GM23338 (cell line): ENCODE measurements around the gene ATP12A. TPM values are rescaled to one million over a fixed set of nuclear protein-coding genes. Genes with fewer than 3 reads are reported as not detected.

Experiments
- ATAC-seq: fragments of 200-7000 bp; cut with Tn5 transposase; 3 replicates; pipeline ENCODE4 v1.9.1; 2020
- DNase-seq: peaks from one replicate; pipeline ENCODE4 v3.0.0-alpha.2; 2015; ENCODE audit warnings: low spot score
- H2AFZ ChIP-seq: fragments of 200-600 bp; sonication (generic); 2 replicates; pipeline ENCODE4 v1.8.0; 2016; ENCODE audit warnings: antibody characterized with exemption, mild to moderate bottlenecking, moderate library complexity
- H3F3A ChIP-seq: fragments of 200-600 bp; sonication (generic); replicated peaks from 2 replicates; pipeline ENCODE4 v1.8.0; 2017; ENCODE audit warnings: antibody characterized with exemption, mixed run types, low read depth
- H3K27ac ChIP-seq: fragments of 200-600 bp; sonication (generic); 2 replicates; pipeline ENCODE4 v1.6.1; 2016; ENCODE audit warnings: low read depth
- H3K27me3 ChIP-seq: fragments of 200-600 bp; sonication (generic); 2 replicates; pipeline ENCODE4 v1.8.0; 2016; ENCODE audit warnings: mild to moderate bottlenecking, mixed run types, moderate library complexity; ENCODE audit not compliant: insufficient read depth
- H3K36me3 ChIP-seq: fragments of 200-600 bp; sonication (generic); 2 replicates; pipeline ENCODE4 v1.8.0; 2016; ENCODE audit warnings: mild to moderate bottlenecking; ENCODE audit not compliant: insufficient read depth
- H3K4me1 ChIP-seq: fragments of 200-600 bp; sonication (generic); 2 replicates; pipeline ENCODE4 v1.8.0; 2016; ENCODE audit warnings: mild to moderate bottlenecking, moderate library complexity; ENCODE audit not compliant: insufficient read depth
- H3K4me2 ChIP-seq: fragments of 200-600 bp; sonication (generic); 2 replicates; pipeline ENCODE4 v1.7.1; 2017; ENCODE audit warnings: mixed run types
- H3K4me3 ChIP-seq: fragments of 200-600 bp; sonication (generic); 2 replicates; pipeline ENCODE4 v1.6.1; 2016; ENCODE audit warnings: mixed run types
- H3K79me2 ChIP-seq: fragments of 200-600 bp; sonication (generic); replicated peaks from 2 replicates; pipeline ENCODE4 v1.8.0; 2017; ENCODE audit warnings: mild to moderate bottlenecking; ENCODE audit not compliant: insufficient read depth
- H3K9me2 ChIP-seq: fragments of 200-600 bp; sonication (generic); 2 replicates; pipeline ENCODE4 v1.8.0; 2017; ENCODE audit not compliant: insufficient read depth
- H4K20me1 ChIP-seq: fragments of 200-600 bp; sonication (generic); replicated peaks from 2 replicates; pipeline ENCODE4 v1.8.0; 2017; ENCODE audit warnings: mild to moderate bottlenecking; ENCODE audit not compliant: insufficient read depth
- H3K27ac Mint-ChIP-seq: 2 replicates; pipeline ENCODE4 v1.8.0; 2020; ENCODE audit warnings: inconsistent platforms, mild to moderate bottlenecking, moderate library complexity, mixed read lengths
- H3K27me3 Mint-ChIP-seq: 3 replicates; pipeline ENCODE4 v1.8.0; 2022; ENCODE audit warnings: low read depth, mild to moderate bottlenecking, moderate library complexity, mixed read lengths, inconsistent platforms; ENCODE audit not compliant: insufficient read depth, poor library complexity
- H3K36me3 Mint-ChIP-seq: 3 replicates; pipeline ENCODE4 v1.8.0; 2021; ENCODE audit warnings: low read depth, mild to moderate bottlenecking, inconsistent platforms, moderate library complexity, mixed read lengths
- H3K4me1 Mint-ChIP-seq: 3 replicates; pipeline ENCODE4 v1.8.0; 2020; ENCODE audit warnings: mild to moderate bottlenecking, inconsistent platforms, mixed read lengths
- H3K4me3 Mint-ChIP-seq: 3 replicates; pipeline ENCODE4 v1.8.0; 2021; ENCODE audit warnings: moderate library complexity, mild to moderate bottlenecking, inconsistent platforms, mixed read lengths
- H3K9me3 Mint-ChIP-seq: 3 replicates; pipeline ENCODE4 v1.8.0; 2020; ENCODE audit warnings: moderate library complexity, mild to moderate bottlenecking, inconsistent platforms, mixed read lengths
- CREB1 ChIP-seq: fragments of 250-450 bp; sonication (Bioruptor Pico); IDR thresholded peaks from 2 replicates; pipeline ENCODE4 v1.5.0; 2020; ENCODE audit warnings: low read depth, mild to moderate bottlenecking, moderate library complexity
- EZH2 ChIP-seq: fragments of 200-600 bp; sonication (generic); IDR thresholded peaks from one replicate; pipeline ENCODE4 v1.8.0; 2017; ENCODE audit warnings: antibody characterized with exemption, mild to moderate bottlenecking, low read depth; ENCODE audit not compliant: unreplicated experiment
- EZH2phosphoT487 ChIP-seq: fragments of 200-600 bp; sonication (generic); IDR thresholded peaks from one replicate; pipeline ENCODE4 v1.8.1; 2018; ENCODE audit warnings: antibody characterized with exemption; ENCODE audit not compliant: unreplicated experiment
- JUNB ChIP-seq: IDR thresholded peaks from one replicate; pipeline ENCODE4 v1.6.1; 2016; ENCODE audit warnings: antibody characterized with exemption; ENCODE audit not compliant: unreplicated experiment
- NANOG ChIP-seq: IDR thresholded peaks from 2 replicates; pipeline ENCODE4 v1.6.1; 2016; ENCODE audit warnings: antibody characterized with exemption, borderline replicate concordance
- POLR2AphosphoS5 ChIP-seq: IDR thresholded peaks from 2 replicates; pipeline ENCODE4 v1.6.1; 2016; ENCODE audit warnings: antibody characterized with exemption, low read depth
- STAT1 ChIP-seq: IDR thresholded peaks from one replicate; pipeline ENCODE4 v1.6.1; 2016; ENCODE audit warnings: antibody characterized with exemption; ENCODE audit not compliant: unreplicated experiment
- ZNF114 ChIP-seq: fragments of 250-450 bp; sonication (Bioruptor Pico); IDR thresholded peaks from 2 replicates; pipeline ENCODE4 v1.5.0; 2020; ENCODE audit warnings: mild to moderate bottlenecking, moderate library complexity
- ZNF331 ChIP-seq: fragments of 250-450 bp; sonication (Bioruptor Pico); IDR thresholded peaks from 2 replicates; pipeline ENCODE4 v1.5.0; 2020; ENCODE audit warnings: low read depth, mild to moderate bottlenecking, moderate library complexity
- polyA plus RNA-seq: library from polyadenylated mRNA; unstranded; fragments of >200 nt; fragmentation: Nextera tagmentation; extraction: Ambion mirVana; gene quantifications from 2 replicates; pipeline ENCODE4 v1.2.1, GENCODE V29; 2016
- total RNA-seq: library from RNA; depleted of rRNA; stranded (reverse); fragments of >200 nt; shearing (Covaris generic); gene quantifications from 2 replicates; pipeline ENCODE4 v1.2.3, GENCODE V29; 2014
- TF ChIP-seq, protein P1 (sequence below): IDR thresholded peaks from one replicate; pipeline ENCODE4 v1.6.1; 2018; ENCODE audit warnings: antibody characterized with exemption; ENCODE audit not compliant: unreplicated experiment
- TF ChIP-seq, protein P2 (sequence below), 2 experiments: fragments of 200-600 bp in 1 of 2; sonication (generic) in 1 of 2; conservative IDR thresholded peaks; 2 replicates each; pipeline versions ENCODE4 v1.5.1 to v1.6.1; 2016 to 2017; ENCODE audit warnings: antibody characterized with exemption in 2 of 2, low read depth in 2 of 2, mild to moderate bottlenecking in 2 of 2, moderate library complexity in 1 of 2
- TF ChIP-seq, protein P3 (sequence below): fragments of 250-450 bp; sonication (Bioruptor Pico); IDR thresholded peaks from 2 replicates; pipeline ENCODE4 v1.5.0; 2020; ENCODE audit warnings: mild to moderate bottlenecking, moderate library complexity
- TF ChIP-seq, protein P4 (sequence below): IDR thresholded peaks from 2 replicates; pipeline ENCODE4 v1.6.1; 2016; ENCODE audit warnings: antibody characterized with exemption

ATP12A gene
- total and polyA plus RNA-seq, 2 experiments from 2014 or later, result 0.40 to 1.0 TPM

DNA sequence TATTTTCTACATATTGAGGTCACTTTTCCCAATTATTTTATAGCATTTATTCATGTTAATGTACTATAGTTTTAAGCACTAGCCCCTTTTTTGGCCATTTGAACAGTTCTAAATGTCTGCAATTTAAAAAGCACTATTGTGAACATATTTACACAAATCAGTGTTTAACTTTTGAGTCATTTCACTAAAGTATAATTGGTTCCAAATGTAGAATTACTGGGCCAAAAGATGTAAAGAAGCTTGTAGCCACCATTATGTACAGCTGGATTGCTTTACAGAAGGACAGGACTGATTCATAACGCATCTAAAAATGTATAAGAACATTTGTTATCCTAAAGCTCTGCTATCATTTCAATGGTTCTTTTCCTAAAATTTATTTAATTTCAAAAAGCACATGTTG lies 16.6 kb upstream of the ATP12A start:
- DNase-seq (no peak), ATAC-seq (no peak)
- no peaks in the 10 kb centered on the region for H3K9me3 Mint-ChIP-seq
- no peaks in the 10 kb centered on the region for H3F3A ChIP-seq
- no peaks in the 10 kb centered on the region for H3K36me3 Mint-ChIP-seq
- TF ChIP-seq, protein P1, sequence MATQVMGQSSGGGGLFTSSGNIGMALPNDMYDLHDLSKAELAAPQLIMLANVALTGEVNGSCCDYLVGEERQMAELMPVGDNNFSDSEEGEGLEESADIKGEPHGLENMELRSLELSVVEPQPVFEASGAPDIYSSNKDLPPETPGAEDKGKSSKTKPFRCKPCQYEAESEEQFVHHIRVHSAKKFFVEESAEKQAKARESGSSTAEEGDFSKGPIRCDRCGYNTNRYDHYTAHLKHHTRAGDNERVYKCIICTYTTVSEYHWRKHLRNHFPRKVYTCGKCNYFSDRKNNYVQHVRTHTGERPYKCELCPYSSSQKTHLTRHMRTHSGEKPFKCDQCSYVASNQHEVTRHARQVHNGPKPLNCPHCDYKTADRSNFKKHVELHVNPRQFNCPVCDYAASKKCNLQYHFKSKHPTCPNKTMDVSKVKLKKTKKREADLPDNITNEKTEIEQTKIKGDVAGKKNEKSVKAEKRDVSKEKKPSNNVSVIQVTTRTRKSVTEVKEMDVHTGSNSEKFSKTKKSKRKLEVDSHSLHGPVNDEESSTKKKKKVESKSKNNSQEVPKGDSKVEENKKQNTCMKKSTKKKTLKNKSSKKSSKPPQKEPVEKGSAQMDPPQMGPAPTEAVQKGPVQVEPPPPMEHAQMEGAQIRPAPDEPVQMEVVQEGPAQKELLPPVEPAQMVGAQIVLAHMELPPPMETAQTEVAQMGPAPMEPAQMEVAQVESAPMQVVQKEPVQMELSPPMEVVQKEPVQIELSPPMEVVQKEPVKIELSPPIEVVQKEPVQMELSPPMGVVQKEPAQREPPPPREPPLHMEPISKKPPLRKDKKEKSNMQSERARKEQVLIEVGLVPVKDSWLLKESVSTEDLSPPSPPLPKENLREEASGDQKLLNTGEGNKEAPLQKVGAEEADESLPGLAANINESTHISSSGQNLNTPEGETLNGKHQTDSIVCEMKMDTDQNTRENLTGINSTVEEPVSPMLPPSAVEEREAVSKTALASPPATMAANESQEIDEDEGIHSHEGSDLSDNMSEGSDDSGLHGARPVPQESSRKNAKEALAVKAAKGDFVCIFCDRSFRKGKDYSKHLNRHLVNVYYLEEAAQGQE, result no peak
- TF ChIP-seq, protein P2, sequence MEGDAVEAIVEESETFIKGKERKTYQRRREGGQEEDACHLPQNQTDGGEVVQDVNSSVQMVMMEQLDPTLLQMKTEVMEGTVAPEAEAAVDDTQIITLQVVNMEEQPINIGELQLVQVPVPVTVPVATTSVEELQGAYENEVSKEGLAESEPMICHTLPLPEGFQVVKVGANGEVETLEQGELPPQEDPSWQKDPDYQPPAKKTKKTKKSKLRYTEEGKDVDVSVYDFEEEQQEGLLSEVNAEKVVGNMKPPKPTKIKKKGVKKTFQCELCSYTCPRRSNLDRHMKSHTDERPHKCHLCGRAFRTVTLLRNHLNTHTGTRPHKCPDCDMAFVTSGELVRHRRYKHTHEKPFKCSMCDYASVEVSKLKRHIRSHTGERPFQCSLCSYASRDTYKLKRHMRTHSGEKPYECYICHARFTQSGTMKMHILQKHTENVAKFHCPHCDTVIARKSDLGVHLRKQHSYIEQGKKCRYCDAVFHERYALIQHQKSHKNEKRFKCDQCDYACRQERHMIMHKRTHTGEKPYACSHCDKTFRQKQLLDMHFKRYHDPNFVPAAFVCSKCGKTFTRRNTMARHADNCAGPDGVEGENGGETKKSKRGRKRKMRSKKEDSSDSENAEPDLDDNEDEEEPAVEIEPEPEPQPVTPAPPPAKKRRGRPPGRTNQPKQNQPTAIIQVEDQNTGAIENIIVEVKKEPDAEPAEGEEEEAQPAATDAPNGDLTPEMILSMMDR (conservative IDR thresholded peaks at IDR 0.05; ENCODE audit: low read depth in 2 of 2), result no peak
- TF ChIP-seq ZNF331 (CRISPR knock-in tag) (no peak), JUNB (no peak), STAT1 (no peak), EZH2phosphoT487 (no peak), EZH2 (no peak), CREB1 (CRISPR knock-in tag) (no peak), ZNF114 (CRISPR knock-in tag) (no peak), POLR2AphosphoS5 (no peak), NANOG (no peak)
- TF ChIP-seq, protein P3, sequence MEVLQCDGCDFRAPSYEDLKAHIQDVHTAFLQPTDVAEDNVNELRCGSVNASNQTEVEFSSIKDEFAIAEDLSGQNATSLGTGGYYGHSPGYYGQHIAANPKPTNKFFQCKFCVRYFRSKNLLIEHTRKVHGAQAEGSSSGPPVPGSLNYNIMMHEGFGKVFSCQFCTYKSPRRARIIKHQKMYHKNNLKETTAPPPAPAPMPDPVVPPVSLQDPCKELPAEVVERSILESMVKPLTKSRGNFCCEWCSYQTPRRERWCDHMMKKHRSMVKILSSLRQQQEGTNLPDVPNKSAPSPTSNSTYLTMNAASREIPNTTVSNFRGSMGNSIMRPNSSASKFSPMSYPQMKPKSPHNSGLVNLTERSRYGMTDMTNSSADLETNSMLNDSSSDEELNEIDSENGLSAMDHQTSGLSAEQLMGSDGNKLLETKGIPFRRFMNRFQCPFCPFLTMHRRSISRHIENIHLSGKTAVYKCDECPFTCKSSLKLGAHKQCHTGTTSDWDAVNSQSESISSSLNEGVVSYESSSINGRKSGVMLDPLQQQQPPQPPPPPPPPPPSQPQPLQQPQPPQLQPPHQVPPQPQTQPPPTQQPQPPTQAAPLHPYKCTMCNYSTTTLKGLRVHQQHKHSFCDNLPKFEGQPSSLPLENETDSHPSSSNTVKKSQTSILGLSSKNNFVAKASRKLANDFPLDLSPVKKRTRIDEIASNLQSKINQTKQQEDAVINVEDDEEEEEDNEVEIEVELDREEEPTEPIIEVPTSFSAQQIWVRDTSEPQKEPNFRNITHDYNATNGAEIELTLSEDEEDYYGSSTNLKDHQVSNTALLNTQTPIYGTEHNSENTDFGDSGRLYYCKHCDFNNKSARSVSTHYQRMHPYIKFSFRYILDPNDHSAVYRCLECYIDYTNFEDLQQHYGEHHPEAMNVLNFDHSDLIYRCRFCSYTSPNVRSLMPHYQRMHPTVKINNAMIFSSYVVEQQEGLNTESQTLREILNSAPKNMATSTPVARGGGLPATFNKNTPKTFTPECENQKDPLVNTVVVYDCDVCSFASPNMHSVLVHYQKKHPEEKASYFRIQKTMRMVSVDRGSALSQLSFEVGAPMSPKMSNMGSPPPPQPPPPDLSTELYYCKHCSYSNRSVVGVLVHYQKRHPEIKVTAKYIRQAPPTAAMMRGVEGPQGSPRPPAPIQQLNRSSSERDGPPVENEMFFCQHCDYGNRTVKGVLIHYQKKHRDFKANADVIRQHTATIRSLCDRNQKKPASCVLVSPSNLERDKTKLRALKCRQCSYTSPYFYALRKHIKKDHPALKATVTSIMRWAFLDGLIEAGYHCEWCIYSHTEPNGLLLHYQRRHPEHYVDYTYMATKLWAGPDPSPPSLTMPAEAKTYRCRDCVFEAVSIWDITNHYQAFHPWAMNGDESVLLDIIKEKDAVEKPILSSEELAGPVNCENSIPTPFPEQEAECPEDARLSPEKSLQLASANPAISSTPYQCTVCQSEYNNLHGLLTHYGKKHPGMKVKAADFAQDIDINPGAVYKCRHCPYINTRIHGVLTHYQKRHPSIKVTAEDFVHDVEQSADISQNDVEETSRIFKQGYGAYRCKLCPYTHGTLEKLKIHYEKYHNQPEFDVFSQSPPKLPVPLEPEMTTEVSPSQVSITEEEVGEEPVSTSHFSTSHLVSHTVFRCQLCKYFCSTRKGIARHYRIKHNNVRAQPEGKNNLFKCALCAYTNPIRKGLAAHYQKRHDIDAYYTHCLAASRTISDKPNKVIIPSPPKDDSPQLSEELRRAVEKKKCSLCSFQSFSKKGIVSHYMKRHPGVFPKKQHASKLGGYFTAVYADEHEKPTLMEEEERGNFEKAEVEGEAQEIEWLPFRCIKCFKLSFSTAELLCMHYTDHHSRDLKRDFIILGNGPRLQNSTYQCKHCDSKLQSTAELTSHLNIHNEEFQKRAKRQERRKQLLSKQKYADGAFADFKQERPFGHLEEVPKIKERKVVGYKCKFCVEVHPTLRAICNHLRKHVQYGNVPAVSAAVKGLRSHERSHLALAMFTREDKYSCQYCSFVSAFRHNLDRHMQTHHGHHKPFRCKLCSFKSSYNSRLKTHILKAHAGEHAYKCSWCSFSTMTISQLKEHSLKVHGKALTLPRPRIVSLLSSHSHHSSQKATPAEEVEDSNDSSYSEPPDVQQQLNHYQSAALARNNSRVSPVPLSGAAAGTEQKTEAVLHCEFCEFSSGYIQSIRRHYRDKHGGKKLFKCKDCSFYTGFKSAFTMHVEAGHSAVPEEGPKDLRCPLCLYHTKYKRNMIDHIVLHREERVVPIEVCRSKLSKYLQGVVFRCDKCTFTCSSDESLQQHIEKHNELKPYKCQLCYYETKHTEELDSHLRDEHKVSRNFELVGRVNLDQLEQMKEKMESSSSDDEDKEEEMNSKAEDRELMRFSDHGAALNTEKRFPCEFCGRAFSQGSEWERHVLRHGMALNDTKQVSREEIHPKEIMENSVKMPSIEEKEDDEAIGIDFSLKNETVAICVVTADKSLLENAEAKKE (CRISPR knock-in tag), result no peak
- TF ChIP-seq, protein P4, sequence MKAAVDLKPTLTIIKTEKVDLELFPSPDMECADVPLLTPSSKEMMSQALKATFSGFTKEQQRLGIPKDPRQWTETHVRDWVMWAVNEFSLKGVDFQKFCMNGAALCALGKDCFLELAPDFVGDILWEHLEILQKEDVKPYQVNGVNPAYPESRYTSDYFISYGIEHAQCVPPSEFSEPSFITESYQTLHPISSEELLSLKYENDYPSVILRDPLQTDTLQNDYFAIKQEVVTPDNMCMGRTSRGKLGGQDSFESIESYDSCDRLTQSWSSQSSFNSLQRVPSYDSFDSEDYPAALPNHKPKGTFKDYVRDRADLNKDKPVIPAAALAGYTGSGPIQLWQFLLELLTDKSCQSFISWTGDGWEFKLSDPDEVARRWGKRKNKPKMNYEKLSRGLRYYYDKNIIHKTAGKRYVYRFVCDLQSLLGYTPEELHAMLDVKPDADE, result no peak
- no peak overlapping the region for H3K4me3 ChIP-seq
- H3K27me3 Mint-ChIP-seq, result no peaks in the 10 kb centered on the region
- no peak overlapping the region for H3K27ac ChIP-seq
- no peak overlapping the region for H3K4me3 Mint-ChIP-seq
- no peaks in the 10 kb centered on the region for H3K4me1 ChIP-seq
- H3K27ac Mint-ChIP-seq, result no peak overlapping the region
- no peaks in the 10 kb centered on the region for H4K20me1 ChIP-seq
- H3K79me2 ChIP-seq, result no peaks in the 10 kb centered on the region
- H3K9me2 ChIP-seq, result no peaks in the 10 kb centered on the region
- no peak overlapping the region for H3K4me2 ChIP-seq
- H3K27me3 ChIP-seq, result no peaks in the 10 kb centered on the region
- no peaks in the 10 kb centered on the region for H3K4me1 Mint-ChIP-seq
- no peak overlapping the region for H2AFZ ChIP-seq
- no peaks in the 10 kb centered on the region for H3K36me3 ChIP-seq
